Activated CD8-positive, alpha-beta memory T cell treated with anti-CD3 and anti-CD28 coated beads for 4 hours (primary cell): Measurements from ENCODE around the gene GLA.

Experiments
- DNase-seq, 2 donors: peaks; one replicate each; pipeline ENCODE4 v3.0.0-alpha.2; 2020; ENCODE audit warnings: low read depth in 2 of 2

The GLA gene

GRCh38 chrX:101397779-101398178 is 9.9 kb downstream of the GLA start:
- no peak for DNase-seq

- no peak for DNase-seq
These were observed 11.9 kb downstream of the GLA start for GRCh38 chrX:101395789-101396188.

- DNase-seq = no peak
These were observed 13.4 kb downstream of the GLA start for GRCh38 chrX:101394372-101394771.

- DNase-seq = no peak
These were observed 14.0 kb downstream of the GLA start for GRCh38 chrX:101393530-101394305.

- no peak for DNase-seq
These were observed 15.9 kb downstream of the GLA start for GRCh38 chrX:101391831-101392230.

GRCh38 chrX:101390664-101391525 is 16.8 kb downstream of the GLA start, which contains the start of gene RPL36A:
TSS of gene RPL36A (plus strand) at chrX:101391011. CDS start at chrX:101391044, 33 bp downstream.
- peak; percentile 64 to 74 for DNase-seq

GRCh38 chrX:101388604-101389003 is 19.1 kb downstream of the GLA start:
- no peak for DNase-seq

- DNase-seq = no peak
These were observed 21.2 kb downstream of the GLA start for GRCh38 chrX:101386542-101386885.

- DNase-seq = no peak
These were observed 21.8 kb downstream of the GLA start, which contains the start of gene BTK for GRCh38 chrX:101385795-101386541. TSS of gene BTK (minus strand) at chrX:101386191. CDS start at chrX:101375284, 10,907 bp downstream.

- DNase-seq = no peak
These were observed 22.6 kb downstream of the GLA start for GRCh38 chrX:101385026-101385684.

GRCh38 chrX:101383679-101384205 is 24.0 kb downstream of the GLA start:
- DNase-seq = no peak

GRCh38 chrX:101377547-101377946 is 30.2 kb downstream of the GLA start:
- DNase-seq = no peak

- no peak for DNase-seq
These were observed 36.7 kb downstream of the GLA start for GRCh38 chrX:101370888-101371504.

GRCh38 chrX:101369687-101370086 is 38.0 kb downstream of the GLA start:
- no peak for DNase-seq

- no peak for DNase-seq
These were observed 38.9 kb downstream of the GLA start for GRCh38 chrX:101368800-101369199.

GRCh38 chrX:101365301-101365795 is 42.4 kb downstream of the GLA start:
- no peak for DNase-seq

- no peak for DNase-seq
These were observed 45.0 kb downstream of the GLA start for GRCh38 chrX:101362757-101363156.

- DNase-seq = no peak
These were observed 45.6 kb downstream of the GLA start for GRCh38 chrX:101362116-101362515.

- DNase-seq = no peak
These were observed 47.3 kb downstream of the GLA start for GRCh38 chrX:101360390-101360789.

- DNase-seq = no peak
These were observed 47.8 kb downstream of the GLA start for GRCh38 chrX:101359966-101360365.
